Fibroblast of lung (primary cell): ENCODE measurements around the gene TM2D1. TPM values are rescaled to one million over a fixed set of nuclear protein-coding genes. Genes with fewer than 3 reads are reported as not detected.
A peak's percentile ranks its signal among the peaks of the same experiment; 100 is the strongest.
"Not testable (repeated sequence)": the region's sequence is repeated elsewhere in the genome, so short reads cannot be mapped to it uniquely, and the experiment has no call there.

Source experiments
- DNase-seq, 2 donors: peaks; one replicate each; pipeline versions ENCODE4 v3.0.0 to v3.0.0-alpha.2; 2010; ENCODE audit warnings: low read depth in 2 of 2
- H2AFZ ChIP-seq: 2 replicates; pipeline ENCODE4 v1.5.1; 2012; ENCODE audit warnings: low read length, control low read depth, inconsistent platforms
- H3K27ac ChIP-seq: 2 replicates; pipeline ENCODE4 v1.5.1; 2011; ENCODE audit warnings: low read length, control low read depth; ENCODE audit not compliant: insufficient read depth
- H3K27me3 ChIP-seq: 2 replicates; pipeline ENCODE4 v1.5.1; 2011; ENCODE audit warnings: mild to moderate bottlenecking, low read length; ENCODE audit not compliant: control insufficient read depth, insufficient read depth
- H3K36me3 ChIP-seq: 2 replicates; pipeline ENCODE4 v1.5.1; 2011; ENCODE audit warnings: low read length; ENCODE audit not compliant: control insufficient read depth, insufficient read depth
- H3K4me1 ChIP-seq: 2 replicates; pipeline ENCODE4 v1.5.1; 2011; ENCODE audit warnings: low read length; ENCODE audit not compliant: control insufficient read depth, insufficient read depth; ENCODE audit errors: extremely low read depth
- H3K4me2 ChIP-seq: 2 replicates; pipeline ENCODE4 v1.5.1; 2011; ENCODE audit warnings: low read length, control low read depth; ENCODE audit not compliant: insufficient read depth; ENCODE audit errors: extremely low read depth
- H3K4me3 ChIP-seq, 4 experiments: fragments of 200-600 bp in 1 of 4; sonication (generic) in 1 of 4; replicated peaks in 1 of 4; 2 replicates each; pipeline ENCODE4 v1.5.1; 2011 to 2016; ENCODE audit warnings: low read length in 4 of 4, low read depth in 3 of 4, mild to moderate bottlenecking in 3 of 4, control low read depth in 2 of 4, inconsistent platforms in 1 of 4, mixed read lengths in 1 of 4; ENCODE audit not compliant: insufficient read depth in 1 of 4; ENCODE audit errors: control extremely low read depth in 1 of 4
- H3K79me2 ChIP-seq: 2 replicates; pipeline ENCODE4 v1.5.1; 2012; ENCODE audit warnings: mild to moderate bottlenecking, low read length, inconsistent platforms; ENCODE audit not compliant: control insufficient read depth, insufficient read depth
- H3K9ac ChIP-seq: 2 replicates; pipeline ENCODE4 v1.5.1; 2011; ENCODE audit warnings: mild to moderate bottlenecking, low read length, control low read depth; ENCODE audit not compliant: insufficient read depth
- H3K9me3 ChIP-seq: 2 replicates; pipeline ENCODE4 v1.5.1; 2012; ENCODE audit warnings: low read depth, low read length; ENCODE audit not compliant: control insufficient read depth, insufficient read depth
- H4K20me1 ChIP-seq: 2 replicates; pipeline ENCODE4 v1.5.1; 2011; ENCODE audit warnings: low read length; ENCODE audit not compliant: control insufficient read depth, insufficient read depth; ENCODE audit errors: extremely low read depth
- EZH2 ChIP-seq: IDR thresholded peaks from 2 replicates; pipeline ENCODE4 v1.5.1; 2012; ENCODE audit warnings: low read length, control low read depth, mild to moderate bottlenecking; ENCODE audit errors: missing control alignments
- polyA plus RNA-seq, 2 donors: library from polyadenylated mRNA; depleted of rRNA in 1 of 2; stranded (reverse) in 1 of 2; unstranded in 1 of 2; fragments of >200 nt; gene quantifications; 2 replicates each; pipeline ENCODE4 v1.2.1, GENCODE V29; 2011 to 2012; ENCODE audit warnings: missing spikeins in 1 of 2
- total RNA-seq: library from RNA; depleted of rRNA; stranded (reverse); fragments of >200 nt; gene quantifications from 2 replicates; pipeline ENCODE4 v1.2.1, GENCODE V29; 2014
- TF ChIP-seq, protein P1 (sequence below), 2 donors: IDR thresholded peaks in 1 of 2; conservative IDR thresholded peaks in 1 of 2; 1 replicate in 1 of 2; 2 replicates in 1 of 2; pipeline ENCODE4 v1.5.1; 2011 to 2012; ENCODE audit warnings: low read length in 2 of 2, control low read depth in 1 of 2, inconsistent platforms in 1 of 2, low read depth in 1 of 2, mild to moderate bottlenecking in 1 of 2

Gene TM2D1
- total and polyA plus RNA-seq, 2 donors (not counting 1 experiment from before 2014, with no cell fraction given), result 58.6 to 82.0 TPM

DNA sequence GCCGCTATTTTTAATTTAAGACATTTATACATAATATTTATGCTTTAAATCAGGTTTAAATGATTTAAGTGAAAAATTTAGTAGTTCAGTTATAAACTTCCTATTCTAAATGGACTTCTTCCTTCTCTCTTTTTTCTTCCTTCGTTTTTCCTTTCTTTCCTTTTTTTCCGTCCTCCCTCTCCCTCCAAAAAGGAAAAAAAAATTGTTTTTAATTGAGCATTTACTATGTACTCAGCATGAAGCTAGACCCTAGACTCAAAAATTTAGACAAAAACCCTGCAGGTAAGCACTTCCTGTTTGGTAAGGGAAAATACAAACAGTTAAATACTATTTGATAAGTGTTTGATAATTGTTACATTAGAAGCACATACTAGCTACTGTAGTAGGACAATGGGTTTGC is 2.6 kb upstream of the TM2D1 start:
- Histone ChIP-seq H3K27me3 (no peaks in the 10 kb centered on the region), H3K4me2 (no peak overlapping the region), H2AFZ (no peak overlapping the region), H3K9ac (no peak overlapping the region), H3K4me1 (no peaks in the 10 kb centered on the region), H4K20me1 (no peaks in the 10 kb centered on the region), H3K36me3 (no peaks in the 10 kb centered on the region), H3K4me3 (no peak overlapping the region), H3K9me3 (no peaks in the 10 kb centered on the region), H3K27ac (no peak overlapping the region), H3K79me2 (peaks cover 23% of the 10 kb centered on the region)
- TF ChIP-seq, protein P1, sequence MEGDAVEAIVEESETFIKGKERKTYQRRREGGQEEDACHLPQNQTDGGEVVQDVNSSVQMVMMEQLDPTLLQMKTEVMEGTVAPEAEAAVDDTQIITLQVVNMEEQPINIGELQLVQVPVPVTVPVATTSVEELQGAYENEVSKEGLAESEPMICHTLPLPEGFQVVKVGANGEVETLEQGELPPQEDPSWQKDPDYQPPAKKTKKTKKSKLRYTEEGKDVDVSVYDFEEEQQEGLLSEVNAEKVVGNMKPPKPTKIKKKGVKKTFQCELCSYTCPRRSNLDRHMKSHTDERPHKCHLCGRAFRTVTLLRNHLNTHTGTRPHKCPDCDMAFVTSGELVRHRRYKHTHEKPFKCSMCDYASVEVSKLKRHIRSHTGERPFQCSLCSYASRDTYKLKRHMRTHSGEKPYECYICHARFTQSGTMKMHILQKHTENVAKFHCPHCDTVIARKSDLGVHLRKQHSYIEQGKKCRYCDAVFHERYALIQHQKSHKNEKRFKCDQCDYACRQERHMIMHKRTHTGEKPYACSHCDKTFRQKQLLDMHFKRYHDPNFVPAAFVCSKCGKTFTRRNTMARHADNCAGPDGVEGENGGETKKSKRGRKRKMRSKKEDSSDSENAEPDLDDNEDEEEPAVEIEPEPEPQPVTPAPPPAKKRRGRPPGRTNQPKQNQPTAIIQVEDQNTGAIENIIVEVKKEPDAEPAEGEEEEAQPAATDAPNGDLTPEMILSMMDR (conservative IDR thresholded peaks at IDR 0.05 in 1 of 2, IDR thresholded peaks at IDR 0.05 in 1 of 2; ENCODE audit: low read depth in 1 of 2, low read length in 2 of 2), result no peak
- no peak for TF ChIP-seq EZH2
- no peak for DNase-seq

DNA sequence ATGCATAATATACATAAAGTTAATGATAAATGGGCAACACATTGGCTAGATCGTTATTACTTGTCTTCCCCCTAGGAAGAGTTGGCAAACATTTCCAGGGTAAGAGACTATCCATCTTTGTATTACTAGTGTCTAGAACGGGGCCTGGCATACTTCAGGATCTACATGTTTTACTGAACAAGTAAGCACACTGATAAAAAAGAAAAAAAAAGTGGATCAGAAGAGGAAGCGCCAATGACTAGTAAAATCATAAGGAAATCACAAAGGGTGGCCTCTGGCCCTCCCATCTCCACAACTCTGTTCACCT is 482 bp downstream of the TM2D1 start:
- H2AFZ ChIP-seq, result peak overlapping the region; percentile 100
- DNase-seq, result no peak
- no peaks in the 10 kb centered on the region for H3K4me1 ChIP-seq
- peaks cover 28% of the 10 kb centered on the region for H3K79me2 ChIP-seq
- H3K4me2 ChIP-seq, result peak overlapping the region; percentile 77
- peak overlapping the region; percentile 100 for H3K27ac ChIP-seq
- peak overlapping the region; percentile 99 for H3K9ac ChIP-seq
- H3K27me3 ChIP-seq, result no peaks in the 10 kb centered on the region
- no peak for TF ChIP-seq EZH2
- TF ChIP-seq, protein P1 (conservative IDR thresholded peaks at IDR 0.05 in 1 of 2, IDR thresholded peaks at IDR 0.05 in 1 of 2; ENCODE audit: low read depth in 1 of 2, low read length in 2 of 2), result no peak
- no peaks in the 10 kb centered on the region for H3K36me3 ChIP-seq
- no peaks in the 10 kb centered on the region for H3K9me3 ChIP-seq
- peak overlapping the region; percentile 85 to 100 (median 98) for H3K4me3 ChIP-seq
- H4K20me1 ChIP-seq, result no peaks in the 10 kb centered on the region

DNA sequence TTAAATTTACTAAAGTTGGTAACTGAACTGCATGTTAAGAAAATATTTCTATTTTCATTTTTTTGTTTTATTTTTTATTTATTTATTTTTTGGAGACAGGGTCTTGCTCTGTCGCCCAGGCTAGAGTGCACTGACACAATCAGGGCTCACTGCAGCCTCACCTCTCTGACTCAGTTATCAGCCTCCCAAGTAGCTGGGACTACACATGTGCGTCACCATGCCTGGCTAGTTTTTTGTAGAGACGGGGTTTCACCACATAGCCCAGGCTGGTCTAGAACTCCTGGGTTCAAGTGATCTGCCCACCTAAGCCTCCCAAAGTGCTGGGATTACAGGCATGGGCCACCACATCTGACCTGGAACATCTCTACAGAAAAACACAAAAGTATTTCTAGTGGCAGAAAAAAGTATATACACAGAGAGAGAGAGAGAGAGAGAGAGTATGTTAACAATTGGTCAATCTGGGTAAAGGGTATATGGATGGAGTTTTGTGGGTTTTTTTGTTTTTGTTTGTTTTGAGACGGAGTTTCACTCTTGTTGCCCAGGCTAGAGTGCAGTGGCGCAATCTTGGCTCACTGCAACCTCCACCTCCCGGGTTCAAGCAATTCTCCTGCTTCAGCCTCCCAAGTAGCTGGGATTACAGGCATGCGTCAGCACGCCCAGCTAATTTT is 5.8 kb downstream of the TM2D1 start:
- H3K27me3 ChIP-seq, H3K4me2 ChIP-seq, H2AFZ ChIP-seq, H3K27ac ChIP-seq, H3K36me3 ChIP-seq, H3K9me3 ChIP-seq, H3K4me3 ChIP-seq, H4K20me1 ChIP-seq, H3K9ac ChIP-seq, DNase-seq, H3K4me1 ChIP-seq: not testable (repeated sequence)
- peaks cover 22% of the 10 kb centered on the region for H3K79me2 ChIP-seq
